WTC11 (cell line): ENCODE data around the gene DPY30. TPM values are rescaled to one million over a fixed set of nuclear protein-coding genes. Genes with fewer than 3 reads are reported as not detected.
A peak's percentile ranks its signal among the peaks of the same experiment; 100 is the strongest.

Experiments used
- AFF4 ChIP-seq: sonication (generic); formaldehyde crosslinking; IDR thresholded peaks from 2 replicates; pipeline ENCODE4 v1.8.1; 2023; ENCODE audit warnings: mild to moderate bottlenecking, missing genetic modification reagents, borderline replicate concordance
- ATF1 ChIP-seq: sonication (generic); formaldehyde crosslinking; IDR thresholded peaks from 2 replicates; pipeline ENCODE4 v1.8.1; 2023; ENCODE audit warnings: mild to moderate bottlenecking, moderate library complexity, missing genetic modification reagents
- CBFB ChIP-seq: sonication (generic); formaldehyde crosslinking; IDR thresholded peaks from 2 replicates; pipeline ENCODE4 v1.8.1; 2022; ENCODE audit warnings: mild to moderate bottlenecking, low read depth, missing genetic modification reagents
- CREM ChIP-seq: sonication (generic); formaldehyde crosslinking; IDR thresholded peaks from 2 replicates; pipeline ENCODE4 v1.8.1; 2022; ENCODE audit warnings: mild to moderate bottlenecking, missing genetic modification reagents, moderate library complexity
- ETV6 ChIP-seq: sonication (generic); formaldehyde crosslinking; IDR thresholded peaks from 2 replicates; pipeline ENCODE4 v1.8.1; 2022; ENCODE audit warnings: mild to moderate bottlenecking, missing genetic modification reagents
- FOXJ3 ChIP-seq: sonication (generic); formaldehyde crosslinking; IDR thresholded peaks from 2 replicates; pipeline ENCODE4 v1.9.0; 2021; ENCODE audit warnings: missing genetic modification reagents, mild to moderate bottlenecking, borderline replicate concordance
- GABPB1 ChIP-seq: sonication (generic); formaldehyde crosslinking; IDR thresholded peaks from 2 replicates; pipeline ENCODE4 v1.8.1; 2023; ENCODE audit warnings: mild to moderate bottlenecking, missing genetic modification reagents
- GRHL2 ChIP-seq: fragments of 250-450 bp; sonication (Bioruptor Pico); IDR thresholded peaks from 2 replicates; pipeline ENCODE4 v1.8.0; 2022; ENCODE audit warnings: mild to moderate bottlenecking, moderate library complexity; ENCODE audit not compliant: insufficient replicate concordance, severe bottlenecking
- HMGA2 ChIP-seq: fragments of 250-450 bp; sonication (Bioruptor Pico); IDR thresholded peaks from 2 replicates; pipeline ENCODE4 v1.4.0; 2021; ENCODE audit warnings: mild to moderate bottlenecking, moderate library complexity
- JAZF1 ChIP-seq: fragments of 250-450 bp; sonication (Bioruptor Pico); IDR thresholded peaks from 2 replicates; pipeline ENCODE4 v1.9.0; 2021; ENCODE audit warnings: moderate library complexity, mild to moderate bottlenecking, inconsistent platforms
- JUN ChIP-seq: sonication (generic); formaldehyde crosslinking; IDR thresholded peaks from 2 replicates; pipeline ENCODE4 v1.8.0; 2023; ENCODE audit warnings: mild to moderate bottlenecking, missing genetic modification reagents
- MXD4 ChIP-seq: fragments of 250-450 bp; sonication (Bioruptor Pico); IDR thresholded peaks from 2 replicates; pipeline ENCODE4 v1.8.0; 2021; ENCODE audit warnings: mild to moderate bottlenecking, moderate library complexity, borderline replicate concordance
- NR2C2 ChIP-seq: sonication (generic); formaldehyde crosslinking; IDR thresholded peaks from 2 replicates; pipeline ENCODE4 v1.8.0; 2022; ENCODE audit warnings: mild to moderate bottlenecking, missing genetic modification reagents
- PRRX2 ChIP-seq: fragments of 250-450 bp; sonication (Bioruptor Pico); IDR thresholded peaks from 2 replicates; pipeline ENCODE4 v1.8.0; 2021; ENCODE audit warnings: mild to moderate bottlenecking
- RORB ChIP-seq: fragments of 250-450 bp; sonication (Bioruptor Pico); IDR thresholded peaks from 2 replicates; pipeline ENCODE4 v1.9.0; 2021; ENCODE audit warnings: mild to moderate bottlenecking
- TEAD4 ChIP-seq: sonication (generic); formaldehyde crosslinking; IDR thresholded peaks from 2 replicates; pipeline ENCODE4 v1.8.0; 2022; ENCODE audit warnings: mild to moderate bottlenecking, missing genetic modification reagents
- USF1 ChIP-seq: sonication (generic); formaldehyde crosslinking; IDR thresholded peaks from 2 replicates; pipeline ENCODE4 v1.8.0; 2022; ENCODE audit warnings: mild to moderate bottlenecking, missing genetic modification reagents
- ZNF121 ChIP-seq: sonication (generic); formaldehyde crosslinking; IDR thresholded peaks from 2 replicates; pipeline ENCODE4 v1.8.0; 2023; ENCODE audit warnings: missing genetic modification reagents
- ZNF138 ChIP-seq: sonication (generic); formaldehyde crosslinking; conservative IDR thresholded peaks from 2 replicates; pipeline ENCODE4 v1.8.1; 2022; ENCODE audit warnings: mild to moderate bottlenecking, moderate library complexity, missing genetic modification reagents
- ZNF219 ChIP-seq: sonication (generic); formaldehyde crosslinking; IDR thresholded peaks from 2 replicates; pipeline ENCODE4 v1.8.0; 2023; ENCODE audit warnings: missing genetic modification reagents, mild to moderate bottlenecking, borderline replicate concordance
- ZNF263 ChIP-seq: sonication (generic); formaldehyde crosslinking; IDR thresholded peaks from 2 replicates; pipeline ENCODE4 v1.8.1; 2022; ENCODE audit warnings: low read depth, mild to moderate bottlenecking, moderate library complexity, missing genetic modification reagents
- ZNF317 ChIP-seq: sonication (generic); formaldehyde crosslinking; IDR thresholded peaks from 2 replicates; pipeline ENCODE4 v1.8.1; 2023; ENCODE audit warnings: low read depth, mild to moderate bottlenecking, moderate library complexity, missing genetic modification reagents, borderline replicate concordance
- ZNF396 ChIP-seq: fragments of 250-450 bp; sonication (Bioruptor Pico); IDR thresholded peaks from 2 replicates; pipeline ENCODE4 v1.8.0; 2021; ENCODE audit warnings: mild to moderate bottlenecking, moderate library complexity, borderline replicate concordance
- ZNF671 ChIP-seq: fragments of 250-450 bp; sonication (Bioruptor Pico); IDR thresholded peaks from 2 replicates; pipeline ENCODE4 v1.8.0; 2021; ENCODE audit warnings: mild to moderate bottlenecking
- total RNA-seq: library from RNA; stranded (reverse); gene quantifications from 3 replicates; pipeline ENCODE4 v1.2.3, GENCODE V29; 2021
- TF ChIP-seq, protein P1 (sequence below): sonication (generic); formaldehyde crosslinking; IDR thresholded peaks from 2 replicates; pipeline ENCODE4 v1.8.0; 2023; ENCODE audit warnings: missing genetic modification reagents
- TF ChIP-seq, protein P2 (sequence below): sonication (generic); formaldehyde crosslinking; IDR thresholded peaks from 2 replicates; pipeline ENCODE4 v1.8.1; 2023; ENCODE audit warnings: mild to moderate bottlenecking, missing genetic modification reagents
- TF ChIP-seq, protein P3 (sequence below): sonication (generic); formaldehyde crosslinking; IDR thresholded peaks from 2 replicates; pipeline ENCODE4 v1.8.1; 2022; ENCODE audit warnings: low read depth, mild to moderate bottlenecking, moderate library complexity, missing genetic modification reagents, borderline replicate concordance
- TF ChIP-seq, protein P4 (sequence below): sonication (generic); formaldehyde crosslinking; IDR thresholded peaks from 2 replicates; pipeline ENCODE4 v1.8.1; 2022; ENCODE audit warnings: mild to moderate bottlenecking, missing genetic modification reagents, moderate library complexity, borderline replicate concordance

DPY30 gene
- total RNA-seq, 1 experiment from 2014 or later: 116 TPM

GRCh38 chr2:32010670-32011484 is 28.7 kb downstream of the DPY30 start, which contains the start of gene MEMO1 (continued):
- TF ChIP-seq AFF4 (CRISPR knock-in tag) (no peak; the same call in 1 of the 2 replicates), ZNF317 (CRISPR knock-in tag) (no peak), ZNF121 (CRISPR knock-in tag) (no peak), ZNF396 (no peak), ATF1 (CRISPR knock-in tag) (peak; percentile 35; the same call in 1 of the 2 replicates), MXD4 (CRISPR knock-in tag) (no peak), FOXJ3 (no peak), ZNF138 (CRISPR knock-in tag) (peak; percentile 91; the same call in 1 of the 2 replicates), GABPB1 (CRISPR knock-in tag) (peak; percentile 82), USF1 (CRISPR knock-in tag) (peak; percentile 44; the same call in 1 of the 2 replicates), CBFB (CRISPR knock-in tag) (no peak; the same call in 1 of the 2 replicates), JUN (CRISPR knock-in tag) (no peak; the same call in 1 of the 2 replicates), RORB (CRISPR knock-in tag) (no peak), NR2C2 (no peak), ZNF219 (no peak), CREM (peak; percentile 78), PRRX2 (peak; percentile 81; the same call in 1 of the 2 replicates), TEAD4 (CRISPR knock-in tag) (no peak), GRHL2 (no peak), ZNF671 (CRISPR knock-in tag) (peak; percentile 30; the same call in 1 of the 2 replicates), ETV6 (CRISPR knock-in tag) (peak; percentile 93), ZNF263 (no peak), JAZF1 (no peak), HMGA2 (CRISPR knock-in tag) (no peak)
- TF ChIP-seq, protein P1, sequence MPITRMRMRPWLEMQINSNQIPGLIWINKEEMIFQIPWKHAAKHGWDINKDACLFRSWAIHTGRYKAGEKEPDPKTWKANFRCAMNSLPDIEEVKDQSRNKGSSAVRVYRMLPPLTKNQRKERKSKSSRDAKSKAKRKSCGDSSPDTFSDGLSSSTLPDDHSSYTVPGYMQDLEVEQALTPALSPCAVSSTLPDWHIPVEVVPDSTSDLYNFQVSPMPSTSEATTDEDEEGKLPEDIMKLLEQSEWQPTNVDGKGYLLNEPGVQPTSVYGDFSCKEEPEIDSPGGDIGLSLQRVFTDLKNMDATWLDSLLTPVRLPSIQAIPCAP (CRISPR knock-in tag): 0 out of 2 replicates have a peak, but pooled peaks have one; percentile 24
- TF ChIP-seq, protein P2, sequence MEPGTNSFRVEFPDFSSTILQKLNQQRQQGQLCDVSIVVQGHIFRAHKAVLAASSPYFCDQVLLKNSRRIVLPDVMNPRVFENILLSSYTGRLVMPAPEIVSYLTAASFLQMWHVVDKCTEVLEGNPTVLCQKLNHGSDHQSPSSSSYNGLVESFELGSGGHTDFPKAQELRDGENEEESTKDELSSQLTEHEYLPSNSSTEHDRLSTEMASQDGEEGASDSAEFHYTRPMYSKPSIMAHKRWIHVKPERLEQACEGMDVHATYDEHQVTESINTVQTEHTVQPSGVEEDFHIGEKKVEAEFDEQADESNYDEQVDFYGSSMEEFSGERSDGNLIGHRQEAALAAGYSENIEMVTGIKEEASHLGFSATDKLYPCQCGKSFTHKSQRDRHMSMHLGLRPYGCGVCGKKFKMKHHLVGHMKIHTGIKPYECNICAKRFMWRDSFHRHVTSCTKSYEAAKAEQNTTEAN: peak; percentile 83
- TF ChIP-seq, protein P3, sequence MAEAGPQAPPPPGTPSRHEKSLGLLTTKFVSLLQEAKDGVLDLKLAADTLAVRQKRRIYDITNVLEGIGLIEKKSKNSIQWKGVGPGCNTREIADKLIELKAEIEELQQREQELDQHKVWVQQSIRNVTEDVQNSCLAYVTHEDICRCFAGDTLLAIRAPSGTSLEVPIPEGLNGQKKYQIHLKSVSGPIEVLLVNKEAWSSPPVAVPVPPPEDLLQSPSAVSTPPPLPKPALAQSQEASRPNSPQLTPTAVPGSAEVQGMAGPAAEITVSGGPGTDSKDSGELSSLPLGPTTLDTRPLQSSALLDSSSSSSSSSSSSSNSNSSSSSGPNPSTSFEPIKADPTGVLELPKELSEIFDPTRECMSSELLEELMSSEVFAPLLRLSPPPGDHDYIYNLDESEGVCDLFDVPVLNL (CRISPR knock-in tag): peak; percentile 52; the same call in 1 of the 2 replicates
- TF ChIP-seq, protein P4, sequence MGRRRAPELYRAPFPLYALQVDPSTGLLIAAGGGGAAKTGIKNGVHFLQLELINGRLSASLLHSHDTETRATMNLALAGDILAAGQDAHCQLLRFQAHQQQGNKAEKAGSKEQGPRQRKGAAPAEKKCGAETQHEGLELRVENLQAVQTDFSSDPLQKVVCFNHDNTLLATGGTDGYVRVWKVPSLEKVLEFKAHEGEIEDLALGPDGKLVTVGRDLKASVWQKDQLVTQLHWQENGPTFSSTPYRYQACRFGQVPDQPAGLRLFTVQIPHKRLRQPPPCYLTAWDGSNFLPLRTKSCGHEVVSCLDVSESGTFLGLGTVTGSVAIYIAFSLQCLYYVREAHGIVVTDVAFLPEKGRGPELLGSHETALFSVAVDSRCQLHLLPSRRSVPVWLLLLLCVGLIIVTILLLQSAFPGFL (CRISPR knock-in tag): no peak
